OCI-LY7 (cell line): ENCODE measurements around the gene PRR14. TPM values are rescaled to one million over a fixed set of nuclear protein-coding genes. Genes with fewer than 3 reads are reported as not detected.

Source experiments
- BruUV-seq: library from RNA; stranded (reverse); fragments of 400-500 nt; replicated peaks from 2 replicates; lab custom pipeline; 2021; lab: Mats Ljungman, UMichigan
- CTCF ChIA-PET: fragments of 300-600 bp; sonication (Branson Sonifier 250); formaldehyde crosslinking; loops from one replicate; lab custom pipeline; 2022; ENCODE audit warnings: antibody characterized with exemption; ENCODE audit not compliant: unreplicated experiment; lab: Charles Lee
- POLR2A ChIA-PET: fragments of 300-600 bp; sonication (Branson Sonifier 250); formaldehyde crosslinking; loops from one replicate; lab custom pipeline; 2022; ENCODE audit warnings: antibody characterized with exemption; lab: Charles Lee
- DNase-seq: peaks from one replicate; pipeline ENCODE4 v3.0.0-alpha.2; 2015; ENCODE audit warnings: low spot score
- H2AFZ ChIP-seq: fragments of 200-600 bp; sonication (generic), shearing (Covaris generic); 2 replicates; pipeline ENCODE4 v1.6.1; 2014; ENCODE audit warnings: mild to moderate bottlenecking, antibody characterized with exemption, low read length, moderate library complexity
- H3K27ac ChIP-seq: fragments of 200-600 bp; sonication (generic); 2 replicates; pipeline ENCODE4 v1.5.1; 2014; ENCODE audit warnings: mixed run types, low read depth, mild to moderate bottlenecking, moderate library complexity, low read length, inconsistent platforms; ENCODE audit not compliant: poor library complexity, severe bottlenecking
- H3K36me3 ChIP-seq: fragments of 200-600 bp; sonication (generic); 2 replicates; pipeline ENCODE4 v1.6.1; 2014; ENCODE audit warnings: mild to moderate bottlenecking, antibody characterized with exemption, low read length, moderate library complexity, mixed read lengths; ENCODE audit not compliant: insufficient read depth
- H3K4me1 ChIP-seq: fragments of 200-600 bp; sonication (generic); 2 replicates; pipeline ENCODE4 v1.5.1; 2014; ENCODE audit warnings: mild to moderate bottlenecking, low read length; ENCODE audit not compliant: insufficient read depth, poor library complexity, severe bottlenecking
- H3K4me2 ChIP-seq: fragments of 200-600 bp; sonication (generic); 2 replicates; pipeline ENCODE4 v1.6.1; 2014; ENCODE audit warnings: mild to moderate bottlenecking, low read length
- H3K4me3 ChIP-seq: fragments of 200-600 bp; sonication (generic); 2 replicates; pipeline ENCODE4 v1.5.1; 2014; ENCODE audit warnings: mild to moderate bottlenecking, low read depth, low read length; ENCODE audit not compliant: poor library complexity, severe bottlenecking
- H3K79me2 ChIP-seq: fragments of 200-600 bp; sonication (generic); 2 replicates; pipeline ENCODE4 v1.6.1; 2016; ENCODE audit warnings: low read depth, mild to moderate bottlenecking, low read length, moderate library complexity, mixed read lengths; ENCODE audit not compliant: insufficient read depth
- H3K9me2 ChIP-seq: fragments of 200-600 bp; sonication (generic); 2 replicates; pipeline ENCODE4 v1.6.1; 2016; ENCODE audit warnings: mild to moderate bottlenecking, low read length, mixed read lengths; ENCODE audit not compliant: insufficient read depth
- H3K9me3 ChIP-seq: fragments of 200-600 bp; sonication (generic); 2 replicates; pipeline ENCODE4 v1.6.1; 2014; ENCODE audit warnings: mild to moderate bottlenecking, mixed run types, low read length, mixed read lengths
- H4K20me1 ChIP-seq: fragments of 200-600 bp; sonication (generic); 2 replicates; pipeline ENCODE4 v1.6.1; 2014; ENCODE audit warnings: mild to moderate bottlenecking, antibody characterized with exemption, low read length, moderate library complexity, mixed read lengths; ENCODE audit not compliant: insufficient read depth
- EZH2phosphoT487 ChIP-seq: fragments of 200-600 bp; sonication (generic); IDR thresholded peaks from 2 replicates; pipeline ENCODE4 v1.6.1; 2018; ENCODE audit warnings: low read depth, borderline replicate concordance, mild to moderate bottlenecking, mixed run types, antibody characterized with exemption, low read length, moderate library complexity, mixed read lengths
- intact Hi-C: fragments of 100-400 bp; cut with micrococcal nuclease; formaldehyde crosslinking; loops from one replicate; pipeline ENCODE4 v1.10.0; 2022; ENCODE audit not compliant: unreplicated experiment
- total RNA-seq, 2 experiments: library from RNA; depleted of rRNA in 1 of 2; stranded (reverse); fragments of >200 nt in 1 of 2; shearing (Covaris generic) in 1 of 2; gene quantifications; 2 replicates each; pipeline ENCODE4 v1.2.3, GENCODE V29; 2014 to 2022
- TF ChIP-seq, protein P1 (sequence below): fragments of 200-600 bp; sonication (generic); conservative IDR thresholded peaks from 2 replicates; pipeline ENCODE4 v1.5.1; 2014; ENCODE audit warnings: mild to moderate bottlenecking, antibody characterized with exemption, low read length, moderate library complexity, mixed read lengths

The PRR14 gene
- total RNA-seq, 2 experiments from 2014 or later: 33.2 to 75.5 TPM

DNA sequence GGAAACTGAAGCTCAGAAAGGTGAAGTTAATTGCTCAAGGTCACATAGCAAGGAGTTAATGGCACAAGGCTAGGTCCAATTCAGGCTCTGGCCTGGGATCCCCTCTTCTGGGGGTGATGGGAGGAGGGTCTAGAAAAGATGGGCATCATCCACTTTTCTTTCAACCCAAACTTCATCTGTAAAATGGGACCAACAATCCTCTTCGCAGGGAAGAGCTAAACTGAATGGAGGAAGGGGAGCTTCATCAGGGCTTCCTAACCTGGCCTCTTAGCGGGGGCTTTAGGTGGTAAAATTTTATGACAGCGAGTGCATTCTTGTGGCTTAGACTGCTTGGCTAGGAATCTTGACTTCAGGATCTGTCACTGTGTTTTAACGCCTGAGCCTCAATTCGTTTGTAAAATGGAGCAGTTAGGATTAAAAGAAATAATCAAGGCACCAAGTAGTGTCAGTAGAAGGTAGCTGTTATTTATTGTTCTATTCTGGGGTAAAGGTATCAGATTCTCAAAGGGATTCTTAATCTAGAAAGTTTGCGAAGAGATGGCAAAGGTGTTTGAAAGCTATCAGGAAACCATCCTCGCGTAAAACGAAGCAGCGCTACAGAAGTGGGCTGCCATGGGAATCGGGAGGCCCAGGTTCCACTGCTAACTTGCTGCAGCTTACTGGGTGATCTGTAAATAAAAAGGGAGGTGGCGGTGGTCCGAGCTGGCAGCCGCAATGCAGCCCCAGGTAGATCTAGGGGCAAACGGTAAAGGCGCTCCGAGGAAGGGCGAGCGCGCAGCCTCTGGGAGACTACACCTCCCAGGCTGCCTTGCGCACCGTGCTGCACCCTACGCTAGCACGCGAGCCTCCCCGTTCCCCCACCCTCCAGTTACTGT is 46.7 kb downstream of the PRR14 start:
- Histone ChIP-seq H3K4me1 (peaks cover 26% of the 10 kb centered on the region), H3K27ac (peak overlapping the region; percentile 87), H3K36me3 (peaks cover 33% of the 10 kb centered on the region), H2AFZ (peak overlapping the region; percentile 76), H3K79me2 (peaks cover 30% of the 10 kb centered on the region), H3K4me2 (peak overlapping the region; percentile 83), H3K9me3 (no peaks in the 10 kb centered on the region), H3K4me3 (peak overlapping the region; percentile 97), H4K20me1 (no peaks in the 10 kb centered on the region; the same call in 1 of the 2 replicates), H3K9me2 (no peaks in the 10 kb centered on the region)
- BruUV-seq: TSS peak; percentile 87
- no peak for TF ChIP-seq EZH2phosphoT487
- TF ChIP-seq, protein P1, sequence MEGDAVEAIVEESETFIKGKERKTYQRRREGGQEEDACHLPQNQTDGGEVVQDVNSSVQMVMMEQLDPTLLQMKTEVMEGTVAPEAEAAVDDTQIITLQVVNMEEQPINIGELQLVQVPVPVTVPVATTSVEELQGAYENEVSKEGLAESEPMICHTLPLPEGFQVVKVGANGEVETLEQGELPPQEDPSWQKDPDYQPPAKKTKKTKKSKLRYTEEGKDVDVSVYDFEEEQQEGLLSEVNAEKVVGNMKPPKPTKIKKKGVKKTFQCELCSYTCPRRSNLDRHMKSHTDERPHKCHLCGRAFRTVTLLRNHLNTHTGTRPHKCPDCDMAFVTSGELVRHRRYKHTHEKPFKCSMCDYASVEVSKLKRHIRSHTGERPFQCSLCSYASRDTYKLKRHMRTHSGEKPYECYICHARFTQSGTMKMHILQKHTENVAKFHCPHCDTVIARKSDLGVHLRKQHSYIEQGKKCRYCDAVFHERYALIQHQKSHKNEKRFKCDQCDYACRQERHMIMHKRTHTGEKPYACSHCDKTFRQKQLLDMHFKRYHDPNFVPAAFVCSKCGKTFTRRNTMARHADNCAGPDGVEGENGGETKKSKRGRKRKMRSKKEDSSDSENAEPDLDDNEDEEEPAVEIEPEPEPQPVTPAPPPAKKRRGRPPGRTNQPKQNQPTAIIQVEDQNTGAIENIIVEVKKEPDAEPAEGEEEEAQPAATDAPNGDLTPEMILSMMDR: no peak
- CTCF ChIA-PET: interaction anchor here (0.5 to 1.6 kb wide), 3 partner anchors 38 to 633 kb away, joined by 4 to 14 read pairs (median 10); partner anchors contain the start of genes FBRS and PHKG2
- POLR2A ChIA-PET: interaction anchor here (0.6 to 1.6 kb wide), 7 partner anchors 9 to 266 kb away, joined by 3 to 5 read pairs (median 4); partner anchors contain the start of gene FBRS
- intact Hi-C loops: loop anchor here (1.0 to 2.0 kb wide), 5 partner anchors 39 to 225 kb away; partner anchors contain the start of genes FBRS, ITGAL, PHKG2 and PRR14
- peak; percentile 13 for DNase-seq

DNA sequence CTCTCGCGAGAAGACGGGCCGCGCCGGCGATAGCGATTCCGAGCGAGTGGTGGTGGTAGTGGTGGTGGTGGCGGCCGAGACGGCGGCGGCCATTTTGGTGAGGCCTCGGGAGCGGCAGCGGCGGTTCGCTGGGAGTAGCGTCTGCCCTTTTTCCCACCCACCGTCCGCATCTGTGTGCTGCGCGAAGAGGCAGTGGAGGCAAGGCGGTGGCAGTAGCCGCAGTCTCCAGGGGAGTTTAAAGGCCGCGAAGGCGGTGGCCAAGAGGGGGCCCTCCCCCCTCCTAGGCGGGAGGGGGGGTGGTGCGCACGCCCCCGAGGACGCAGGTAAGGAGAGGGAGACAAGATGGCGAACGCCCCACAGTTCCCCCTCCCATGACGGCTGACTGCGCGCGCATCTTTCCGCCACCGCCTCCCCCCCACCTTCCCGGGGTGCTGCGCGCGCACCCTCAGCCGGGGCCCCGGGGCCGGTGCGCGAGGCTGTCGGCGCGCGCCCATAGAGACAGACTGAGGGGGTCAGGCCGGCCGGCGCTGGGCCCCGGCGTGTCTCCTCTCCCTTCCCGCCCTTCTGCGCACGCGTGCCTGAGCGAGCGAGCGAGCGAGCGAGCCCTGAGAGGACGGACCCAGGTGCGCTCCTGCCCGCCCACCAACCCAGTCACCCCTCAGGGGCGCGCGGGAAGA is 47.5 kb downstream of the PRR14 start:
- H3K79me2 ChIP-seq: peaks cover 30% of the 10 kb centered on the region
- peaks cover 26% of the 10 kb centered on the region for H3K4me1 ChIP-seq
- DNase-seq: peak; percentile 99
- no TSS peak for BruUV-seq
- no peaks in the 10 kb centered on the region; the same call in 1 of the 2 replicates for H4K20me1 ChIP-seq
- CTCF ChIA-PET: interaction anchor here (1.6 kb wide), 1 partner anchor 39 kb away, joined by 10 read pairs; the partner anchor contains the start of gene FBRS
- intact Hi-C loops: loop anchor here (1.0 to 2.0 kb wide), 5 partner anchors 40 to 225 kb away; partner anchors contain the start of genes FBRS, ITGAL, PHKG2 and PRR14
- H3K4me3 ChIP-seq: peak overlapping the region; percentile 97
- no peaks in the 10 kb centered on the region for H3K9me3 ChIP-seq
- H3K36me3 ChIP-seq: peaks cover 40% of the 10 kb centered on the region
- POLR2A ChIA-PET: interaction anchor here (0.6 to 1.6 kb wide), 7 partner anchors 8 to 266 kb away, joined by 3 to 5 read pairs (median 4); partner anchors contain the start of gene FBRS
- H2AFZ ChIP-seq: peak overlapping the region; percentile 47; the same call in 1 of the 2 replicates
- H3K9me2 ChIP-seq: no peaks in the 10 kb centered on the region
- peak overlapping the region; percentile 87 for H3K27ac ChIP-seq
- TF ChIP-seq EZH2phosphoT487: no peak
- TF ChIP-seq, protein P1: no peak
- H3K4me2 ChIP-seq: peak overlapping the region; percentile 99
